Glutamatergic neuron (in vitro differentiated cells): ENCODE results near the gene KLRC4. TPM values are rescaled to one million over a fixed set of nuclear protein-coding genes. Genes with fewer than 3 reads are reported as not detected.
"Not testable (repeated sequence)": the region's sequence is repeated elsewhere in the genome, so short reads cannot be mapped to it uniquely, and the experiment has no call there.

ENCODE experiments used
- DNase-seq: peaks from one replicate; pipeline ENCODE4 v3.0.0; 2022
- H3K27ac Mint-ChIP-seq: one replicate; pipeline ENCODE4 v1.8.0; 2020; ENCODE audit warnings: mild to moderate bottlenecking, mixed read lengths, inconsistent platforms; ENCODE audit not compliant: unreplicated experiment
- H3K27me3 Mint-ChIP-seq: one replicate; pipeline ENCODE4 v1.8.0; 2020; ENCODE audit warnings: mild to moderate bottlenecking, moderate library complexity, mixed read lengths, inconsistent platforms; ENCODE audit not compliant: unreplicated experiment
- H3K36me3 Mint-ChIP-seq: one replicate; pipeline ENCODE4 v1.8.0; 2020; ENCODE audit warnings: mild to moderate bottlenecking, mixed read lengths, inconsistent platforms; ENCODE audit not compliant: unreplicated experiment
- H3K4me1 Mint-ChIP-seq: one replicate; pipeline ENCODE4 v1.8.0; 2020; ENCODE audit warnings: mild to moderate bottlenecking, low read depth, mixed read lengths, inconsistent platforms; ENCODE audit not compliant: unreplicated experiment
- H3K4me3 Mint-ChIP-seq: one replicate; pipeline ENCODE4 v1.8.0; 2020; ENCODE audit warnings: mild to moderate bottlenecking, mixed read lengths, inconsistent platforms; ENCODE audit not compliant: unreplicated experiment
- H3K9me3 Mint-ChIP-seq: one replicate; pipeline ENCODE4 v1.8.0; 2020; ENCODE audit warnings: mild to moderate bottlenecking, moderate library complexity, mixed read lengths, inconsistent platforms; ENCODE audit not compliant: unreplicated experiment
- total RNA-seq: library from RNA; stranded (reverse); fragmentation: NEBNext Ultra II Directional; extraction: Animal tissue kit (Norgen Biotek cat#: 25700); gene quantifications from one replicate; pipeline ENCODE4 v1.2.1, GENCODE V29; 2021; ENCODE audit not compliant: unreplicated experiment
- TF ChIP-seq, protein P1 (sequence below): fragments of 200-600 bp; sonication (generic); IDR thresholded peaks from one replicate; pipeline ENCODE4 v1.5.0; 2021; ENCODE audit not compliant: partially characterized antibody, unreplicated experiment

KLRC4 gene
- total RNA-seq, 1 donor from 2014 or later, result not detected

DNA sequence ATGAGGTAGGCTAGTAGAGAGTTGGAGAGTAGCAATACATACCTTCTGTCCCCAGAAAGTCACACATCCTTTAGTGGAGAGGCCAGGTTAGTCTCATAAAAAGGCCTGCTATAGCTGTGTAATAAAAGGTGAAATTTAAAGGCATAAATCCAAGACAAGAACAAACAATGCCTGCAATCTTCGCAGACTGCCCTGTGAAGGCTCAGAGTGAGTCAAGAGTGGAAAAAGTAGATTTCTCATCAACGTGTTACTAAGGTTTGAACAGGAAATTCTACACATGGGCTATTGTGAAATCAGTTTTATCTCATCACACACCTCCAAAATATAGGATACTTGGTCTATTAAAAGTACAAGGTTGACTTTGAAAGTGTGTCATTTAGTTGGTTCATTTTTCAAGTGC, 43.6 kb upstream of the KLRC4 start, which contains the start of gene KLRC1:
KLRC1 (minus strand) TSS at position 222 of the 400 bp plus-strand sequence. CDS start 2,221 bp downstream, outside the sequence.
- peaks cover 11% of the 10 kb centered on the region for H3K36me3 Mint-ChIP-seq
- no peaks in the 10 kb centered on the region for H3K27me3 Mint-ChIP-seq
- no peaks in the 10 kb centered on the region for H3K4me1 Mint-ChIP-seq
- no peak within 1 kb of the TSS for H3K27ac Mint-ChIP-seq
- H3K9me3 Mint-ChIP-seq, result peaks cover 6% of the 10 kb centered on the region
- no peak for DNase-seq
- TF ChIP-seq, protein P1, sequence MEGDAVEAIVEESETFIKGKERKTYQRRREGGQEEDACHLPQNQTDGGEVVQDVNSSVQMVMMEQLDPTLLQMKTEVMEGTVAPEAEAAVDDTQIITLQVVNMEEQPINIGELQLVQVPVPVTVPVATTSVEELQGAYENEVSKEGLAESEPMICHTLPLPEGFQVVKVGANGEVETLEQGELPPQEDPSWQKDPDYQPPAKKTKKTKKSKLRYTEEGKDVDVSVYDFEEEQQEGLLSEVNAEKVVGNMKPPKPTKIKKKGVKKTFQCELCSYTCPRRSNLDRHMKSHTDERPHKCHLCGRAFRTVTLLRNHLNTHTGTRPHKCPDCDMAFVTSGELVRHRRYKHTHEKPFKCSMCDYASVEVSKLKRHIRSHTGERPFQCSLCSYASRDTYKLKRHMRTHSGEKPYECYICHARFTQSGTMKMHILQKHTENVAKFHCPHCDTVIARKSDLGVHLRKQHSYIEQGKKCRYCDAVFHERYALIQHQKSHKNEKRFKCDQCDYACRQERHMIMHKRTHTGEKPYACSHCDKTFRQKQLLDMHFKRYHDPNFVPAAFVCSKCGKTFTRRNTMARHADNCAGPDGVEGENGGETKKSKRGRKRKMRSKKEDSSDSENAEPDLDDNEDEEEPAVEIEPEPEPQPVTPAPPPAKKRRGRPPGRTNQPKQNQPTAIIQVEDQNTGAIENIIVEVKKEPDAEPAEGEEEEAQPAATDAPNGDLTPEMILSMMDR, result no peak
- H3K4me3 Mint-ChIP-seq, result no peak within 1 kb of the TSS

DNA sequence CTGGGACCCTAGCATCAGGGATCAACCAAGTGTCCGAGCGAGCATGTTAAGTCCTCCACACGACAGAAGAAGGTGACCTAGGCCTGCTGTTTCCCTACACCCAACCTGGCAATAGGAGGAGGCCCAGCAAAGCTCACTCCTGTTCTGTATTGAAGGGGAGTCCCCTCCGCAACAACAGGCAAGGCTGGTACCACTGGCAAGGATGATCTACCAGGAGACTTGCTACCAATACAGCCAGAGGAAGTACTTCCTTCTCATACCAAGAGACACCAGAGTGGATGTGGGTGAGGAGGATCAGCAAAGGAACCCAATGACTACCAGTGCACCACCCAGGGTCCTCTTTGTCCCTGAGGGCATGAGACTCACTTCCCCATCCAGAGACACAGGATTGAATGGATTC, 38.7 kb upstream of the KLRC4 start:
- no peak overlapping the region for H3K4me3 Mint-ChIP-seq
- no peaks in the 10 kb centered on the region for H3K4me1 Mint-ChIP-seq
- no peaks in the 10 kb centered on the region for H3K36me3 Mint-ChIP-seq
- H3K27me3 Mint-ChIP-seq, result no peaks in the 10 kb centered on the region
- no peak overlapping the region for H3K27ac Mint-ChIP-seq
- H3K9me3 Mint-ChIP-seq, result no peaks in the 10 kb centered on the region
- TF ChIP-seq, protein P1, result no peak
- DNase-seq, result no peak

DNA sequence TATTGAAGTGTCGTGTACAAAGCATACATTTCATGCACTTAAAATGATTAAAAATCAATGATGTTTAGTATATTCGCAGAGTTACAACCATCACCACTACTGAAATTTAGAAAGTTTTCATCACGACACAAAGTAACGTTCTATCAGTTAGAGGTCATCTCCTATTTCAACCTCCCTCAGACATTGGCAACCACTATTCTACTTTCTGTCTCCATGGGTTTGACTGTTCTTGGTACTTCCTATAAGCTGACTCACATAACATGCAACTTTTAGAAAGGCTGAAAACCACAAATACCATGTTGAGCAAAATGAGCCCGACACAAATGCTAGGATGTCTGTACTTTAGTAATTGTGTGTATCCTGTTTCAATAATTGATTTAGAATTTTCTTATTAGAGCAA, 36.5 kb upstream of the KLRC4 start:
- not testable (repeated sequence) for H3K4me1 Mint-ChIP-seq, H3K9me3 Mint-ChIP-seq, H3K27me3 Mint-ChIP-seq, H3K4me3 Mint-ChIP-seq, H3K27ac Mint-ChIP-seq, DNase-seq, H3K36me3 Mint-ChIP-seq

DNA sequence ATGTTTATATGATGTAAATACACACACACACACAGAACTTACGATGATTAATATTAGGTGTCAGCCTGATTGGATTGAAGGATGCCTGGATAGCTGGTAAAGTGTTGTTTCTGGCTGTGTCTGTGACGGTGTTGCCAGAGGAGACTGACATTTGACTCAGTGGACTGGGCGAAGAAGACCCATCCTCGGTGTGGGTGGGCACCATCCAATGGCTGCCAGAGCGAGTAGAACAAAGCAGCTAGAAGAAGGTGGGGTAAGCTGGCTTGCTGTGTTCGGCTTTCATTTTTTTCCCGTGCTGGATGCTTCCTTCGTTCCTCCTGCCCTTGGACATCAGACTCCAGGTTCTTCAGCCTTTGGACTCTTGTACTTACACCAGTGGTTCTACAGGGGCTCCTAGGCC, 31.6 kb upstream of the KLRC4 start:
- not testable (repeated sequence) for H3K27ac Mint-ChIP-seq, H3K27me3 Mint-ChIP-seq, H3K4me3 Mint-ChIP-seq, DNase-seq, H3K9me3 Mint-ChIP-seq, H3K36me3 Mint-ChIP-seq, H3K4me1 Mint-ChIP-seq

DNA sequence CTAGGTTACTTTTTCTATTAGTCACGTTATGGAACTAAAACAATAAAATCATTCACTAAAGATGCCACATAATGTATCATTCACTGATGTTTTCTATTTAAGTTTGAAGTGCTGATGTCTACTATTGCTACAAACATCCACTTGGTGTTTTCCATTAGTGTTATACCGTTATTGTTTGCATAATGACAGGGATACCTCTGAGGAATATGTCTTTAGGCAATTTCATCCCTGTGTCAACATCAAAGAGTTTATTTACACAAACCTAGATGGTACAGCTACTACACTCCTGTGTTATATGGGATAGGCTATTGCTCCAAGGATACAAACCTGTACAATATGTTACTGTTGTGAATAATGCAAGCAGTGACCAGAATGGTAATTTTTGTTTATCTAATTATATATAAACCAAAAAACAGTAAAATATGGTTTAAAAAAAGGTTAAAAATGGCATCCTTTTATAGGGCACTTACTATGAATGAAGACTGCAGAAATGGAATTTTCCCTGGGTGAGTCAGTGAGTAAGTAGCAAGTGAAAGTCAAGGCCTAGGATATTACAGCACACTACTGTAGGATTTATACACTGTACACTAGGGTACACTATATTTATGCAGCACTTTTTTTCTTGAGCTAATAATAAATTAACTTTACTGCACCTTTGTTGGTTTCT, 30.2 kb upstream of the KLRC4 start:
- not testable (repeated sequence) for H3K9me3 Mint-ChIP-seq, H3K36me3 Mint-ChIP-seq, DNase-seq, H3K27me3 Mint-ChIP-seq, H3K4me3 Mint-ChIP-seq, H3K27ac Mint-ChIP-seq, H3K4me1 Mint-ChIP-seq

DNA sequence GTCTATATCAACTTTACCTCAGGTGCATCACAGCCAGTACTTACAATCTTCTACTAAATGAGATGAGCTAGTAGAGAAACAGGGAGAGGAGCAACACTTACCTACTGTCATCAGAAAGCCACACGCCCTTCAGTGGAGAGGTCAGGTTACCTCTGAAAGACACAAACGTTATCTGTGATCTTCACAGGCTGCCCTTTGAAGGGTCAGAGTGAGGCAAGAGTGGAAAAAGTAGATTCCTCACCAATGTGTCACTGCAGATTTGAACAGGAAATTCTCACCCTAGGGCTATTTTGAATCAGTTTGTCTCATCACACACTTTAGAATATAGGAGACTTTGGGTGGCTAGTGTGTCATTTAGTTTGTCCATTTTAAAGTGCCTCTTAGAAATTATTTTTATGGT, 28.0 kb upstream of the KLRC4 start:
- not testable (repeated sequence) for H3K4me3 Mint-ChIP-seq, H3K4me1 Mint-ChIP-seq, H3K36me3 Mint-ChIP-seq, H3K27ac Mint-ChIP-seq, H3K27me3 Mint-ChIP-seq, H3K9me3 Mint-ChIP-seq, DNase-seq

DNA sequence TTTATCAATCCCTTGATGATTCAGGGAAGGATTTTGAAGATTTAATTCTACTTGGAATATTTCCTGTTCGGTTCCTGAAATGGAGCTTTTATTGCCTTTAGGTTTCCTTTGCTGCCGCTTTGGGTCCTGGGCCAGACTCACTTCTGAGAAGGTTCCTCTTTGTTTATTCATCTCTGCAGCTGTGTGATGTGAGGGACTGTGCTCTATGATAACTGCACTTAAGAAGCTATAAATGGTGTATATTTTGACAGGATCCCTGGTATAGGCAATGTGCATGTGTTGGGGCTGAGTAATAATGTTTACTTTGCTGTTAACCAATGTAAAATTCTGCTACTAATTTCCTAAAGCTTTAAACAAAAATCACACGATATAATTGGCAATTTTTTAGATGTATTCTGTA, 26.3 kb upstream of the KLRC4 start, which contains the start of gene KLRC2:
KLRC2 (minus strand) TSS at position 195 of the 400 bp plus-strand sequence; CDS start at position 171, 24 bp downstream.
- H3K36me3 Mint-ChIP-seq, H3K9me3 Mint-ChIP-seq, H3K4me3 Mint-ChIP-seq, H3K4me1 Mint-ChIP-seq, DNase-seq, H3K27ac Mint-ChIP-seq, H3K27me3 Mint-ChIP-seq: not testable (repeated sequence)

DNA sequence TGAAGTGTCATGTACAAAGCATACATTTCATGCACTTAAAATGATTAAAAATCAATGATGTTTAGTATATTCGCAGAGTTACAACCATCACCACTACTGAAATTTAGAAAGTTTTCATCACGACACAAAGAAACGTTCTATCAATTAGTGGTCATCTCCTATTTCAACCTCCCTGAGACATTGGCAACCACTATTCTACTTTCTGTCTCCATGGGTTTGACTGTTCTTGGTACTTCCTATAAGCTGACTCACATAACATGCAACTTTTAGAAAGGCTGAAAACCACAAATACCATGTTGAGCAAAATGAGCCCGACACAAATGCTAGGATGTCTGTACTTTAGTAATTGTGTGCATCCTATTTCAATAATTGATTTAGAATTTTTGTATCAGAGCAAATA, 21.1 kb upstream of the KLRC4 start:
- DNase-seq, H3K36me3 Mint-ChIP-seq, H3K27ac Mint-ChIP-seq, H3K9me3 Mint-ChIP-seq, H3K27me3 Mint-ChIP-seq, H3K4me1 Mint-ChIP-seq, H3K4me3 Mint-ChIP-seq: not testable (repeated sequence)

DNA sequence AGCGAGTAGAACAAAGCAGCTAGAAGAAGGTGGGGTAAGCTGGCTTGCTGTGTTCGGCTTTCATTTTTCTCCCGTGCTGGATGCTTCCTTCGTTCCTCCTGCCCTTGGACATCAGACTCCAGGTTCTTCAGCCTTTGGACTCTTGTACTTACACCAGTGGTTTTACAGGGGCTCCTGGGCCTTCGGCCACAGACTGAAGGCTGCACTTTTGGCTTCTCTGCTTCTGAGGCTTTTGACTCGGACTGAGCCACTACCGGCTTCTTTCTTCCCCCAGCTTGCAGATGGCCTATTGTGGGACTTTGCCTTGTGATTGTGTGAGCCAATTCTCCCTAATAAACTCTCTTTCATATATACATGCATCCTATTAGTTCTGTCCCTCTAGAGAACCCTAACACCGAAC, 16.4 kb upstream of the KLRC4 start:
- H3K27me3 Mint-ChIP-seq, H3K9me3 Mint-ChIP-seq, H3K36me3 Mint-ChIP-seq, H3K4me1 Mint-ChIP-seq, H3K4me3 Mint-ChIP-seq, H3K27ac Mint-ChIP-seq, DNase-seq: not testable (repeated sequence)

DNA sequence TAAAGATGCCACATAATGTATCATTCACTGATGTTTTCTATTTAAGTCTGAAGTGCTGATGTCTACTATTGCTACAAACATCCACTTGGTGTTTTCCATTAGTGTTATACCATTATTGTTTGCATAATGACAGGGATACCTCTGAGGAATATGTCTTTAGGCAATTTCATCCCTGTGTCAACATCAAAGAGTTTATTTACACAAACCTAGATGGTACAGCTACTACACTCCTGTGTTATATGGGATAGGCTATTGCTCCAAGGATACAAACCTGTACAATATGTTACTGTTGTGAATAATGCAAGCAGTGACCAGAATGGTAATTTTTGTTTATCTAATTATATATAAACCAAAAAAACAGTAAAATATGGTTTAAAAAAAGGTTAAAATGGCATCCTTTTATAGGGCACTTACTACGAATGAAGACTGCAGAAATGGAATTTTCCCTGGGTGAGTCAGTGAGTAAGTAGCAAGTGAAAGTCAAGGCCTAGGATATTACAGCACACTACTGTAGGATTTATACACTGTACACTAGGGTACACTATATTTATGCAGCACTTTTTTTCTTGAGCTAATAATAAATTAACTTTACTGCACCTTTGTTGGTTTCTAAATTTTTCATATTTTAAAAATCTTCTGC, 14.8 kb upstream of the KLRC4 start:
- H3K9me3 Mint-ChIP-seq, H3K4me1 Mint-ChIP-seq, H3K36me3 Mint-ChIP-seq, H3K4me3 Mint-ChIP-seq, H3K27ac Mint-ChIP-seq, H3K27me3 Mint-ChIP-seq, DNase-seq: not testable (repeated sequence)

DNA sequence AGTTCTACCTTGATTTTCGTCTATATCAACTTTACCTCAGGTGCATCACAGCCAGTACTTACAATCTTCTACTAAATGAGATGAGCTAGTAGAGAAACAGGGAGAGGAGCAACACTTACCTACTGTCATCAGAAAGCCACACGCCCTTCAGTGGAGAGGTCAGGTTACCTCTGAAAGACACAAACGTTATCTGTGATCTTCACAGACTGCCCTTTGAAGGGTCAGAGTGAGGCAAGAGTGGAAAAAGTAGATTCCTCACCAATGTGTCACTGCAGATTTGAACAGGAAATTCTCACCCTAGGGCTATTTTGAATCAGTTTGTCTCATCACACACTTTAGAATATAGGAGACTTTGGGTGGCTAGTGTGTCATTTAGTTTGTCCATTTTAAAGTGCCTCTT, 12.6 kb upstream of the KLRC4 start:
- H3K9me3 Mint-ChIP-seq, H3K4me1 Mint-ChIP-seq, DNase-seq, H3K4me3 Mint-ChIP-seq, H3K36me3 Mint-ChIP-seq, H3K27ac Mint-ChIP-seq, H3K27me3 Mint-ChIP-seq: not testable (repeated sequence)
